HL-60 (cell line): ENCODE measurements around the gene FRAS1.

Experiments used
- GABPA ChIP-seq: IDR thresholded peaks from 2 replicates; pipeline ENCODE4 v1.6.1; 2012; ENCODE audit warnings: low read depth
- POLR2AphosphoS5 ChIP-seq: IDR thresholded peaks from 2 replicates; pipeline ENCODE4 v1.6.1; 2012; ENCODE audit warnings: low read depth
- TF ChIP-seq, protein P1 (sequence below): IDR thresholded peaks from one replicate; pipeline ENCODE4 v1.5.1; 2011; ENCODE audit warnings: low read length, control low read depth, inconsistent platforms; ENCODE audit not compliant: insufficient read depth

DNA sequence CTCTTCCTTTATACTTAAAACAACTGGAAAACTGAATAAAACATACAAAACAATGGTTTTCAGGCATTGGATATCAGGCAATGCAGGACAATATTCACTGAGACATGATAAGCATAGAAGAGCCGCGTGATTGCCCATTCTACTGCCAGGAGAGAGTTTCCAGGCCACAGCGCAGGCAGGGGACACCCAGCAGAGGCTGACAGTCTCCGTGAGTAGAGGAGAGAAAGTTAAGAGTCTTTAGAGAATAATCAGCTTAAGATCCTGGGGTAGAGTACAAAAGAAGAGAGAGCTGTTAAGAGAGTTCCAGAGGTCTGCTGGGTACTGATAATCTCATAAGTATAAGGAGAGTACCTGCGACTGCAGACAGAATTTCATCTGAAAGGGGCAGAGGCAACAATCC is 18.4 kb upstream of the FRAS1 start:
- TF ChIP-seq, protein P1, sequence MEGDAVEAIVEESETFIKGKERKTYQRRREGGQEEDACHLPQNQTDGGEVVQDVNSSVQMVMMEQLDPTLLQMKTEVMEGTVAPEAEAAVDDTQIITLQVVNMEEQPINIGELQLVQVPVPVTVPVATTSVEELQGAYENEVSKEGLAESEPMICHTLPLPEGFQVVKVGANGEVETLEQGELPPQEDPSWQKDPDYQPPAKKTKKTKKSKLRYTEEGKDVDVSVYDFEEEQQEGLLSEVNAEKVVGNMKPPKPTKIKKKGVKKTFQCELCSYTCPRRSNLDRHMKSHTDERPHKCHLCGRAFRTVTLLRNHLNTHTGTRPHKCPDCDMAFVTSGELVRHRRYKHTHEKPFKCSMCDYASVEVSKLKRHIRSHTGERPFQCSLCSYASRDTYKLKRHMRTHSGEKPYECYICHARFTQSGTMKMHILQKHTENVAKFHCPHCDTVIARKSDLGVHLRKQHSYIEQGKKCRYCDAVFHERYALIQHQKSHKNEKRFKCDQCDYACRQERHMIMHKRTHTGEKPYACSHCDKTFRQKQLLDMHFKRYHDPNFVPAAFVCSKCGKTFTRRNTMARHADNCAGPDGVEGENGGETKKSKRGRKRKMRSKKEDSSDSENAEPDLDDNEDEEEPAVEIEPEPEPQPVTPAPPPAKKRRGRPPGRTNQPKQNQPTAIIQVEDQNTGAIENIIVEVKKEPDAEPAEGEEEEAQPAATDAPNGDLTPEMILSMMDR = no peak
- TF ChIP-seq POLR2AphosphoS5 (no peak), GABPA (no peak)
